Activated gamma-delta T cell treated with anti-CD3 and anti-CD28 coated beads, Interleukin-2, amount 50 U/mL, for 16 hours (primary cell): Measurements from ENCODE around the gene DPPA3.
"Not testable (repeated sequence)": the region's sequence is repeated elsewhere in the genome, so short reads cannot be mapped to it uniquely, and the experiment has no call there.

Experiments used
- DNase-seq: peaks from one replicate; pipeline ENCODE4 v3.0.0-alpha.2; 2020; ENCODE audit warnings: low read depth

DPPA3 gene

GRCh38 chr12:7730984-7731383 is 19.8 kb downstream of the DPPA3 start:
- not testable (repeated sequence) for DNase-seq

GRCh38 chr12:7731486-7731885 is 20.3 kb downstream of the DPPA3 start:
- no peak for DNase-seq

GRCh38 chr12:7732993-7733392 is 21.8 kb downstream of the DPPA3 start:
- no peak for DNase-seq

GRCh38 chr12:7747246-7747645 is 36.0 kb downstream of the DPPA3 start, which contains the start of gene CLEC4C:
CLEC4C (minus strand) TSS chr12:7747375; CDS start chr12:7747348, 27 bp downstream.
- no peak for DNase-seq

- no peak for DNase-seq
Observed at GRCh38 chr12:7748852-7749251, 37.6 kb downstream of the DPPA3 start.

GRCh38 chr12:7749442-7749841 is 38.2 kb downstream of the DPPA3 start:
- no peak for DNase-seq

GRCh38 chr12:7750350-7750749 is 39.1 kb downstream of the DPPA3 start:
- no peak for DNase-seq

- DNase-seq = no peak
Observed at GRCh38 chr12:7751394-7751793, 40.2 kb downstream of the DPPA3 start.

GRCh38 chr12:7751941-7752922 is 41.0 kb downstream of the DPPA3 start:
- not testable (repeated sequence) for DNase-seq

- not testable (repeated sequence) for DNase-seq
Observed at GRCh38 chr12:7755668-7756067, 44.4 kb downstream of the DPPA3 start.

- no peak for DNase-seq
Observed at GRCh38 chr12:7756993-7757392, 45.8 kb downstream of the DPPA3 start.

GRCh38 chr12:7758766-7759140 is 47.5 kb downstream of the DPPA3 start:
- DNase-seq = no peak
